Peyer's patch (tissue), 4 donors: ENCODE results near the gene DNAH3.

Experiments used
- CTCF ChIP-seq, 6 experiments: fragments of 450-650 bp in 4 of 6; fragments of 200-600 bp in 2 of 6; sonication (generic) in 1 of 6; IDR thresholded peaks; one replicate each; pipeline ENCODE4 v1.5.1; 2017 to 2019; ENCODE audit warnings: antibody characterized with exemption in 6 of 6, mild to moderate bottlenecking in 3 of 6, moderate library complexity in 1 of 6
- POLR2A ChIP-seq, 2 donors: fragments of 450-650 bp; IDR thresholded peaks; one replicate each; pipeline ENCODE4 v1.5.1; 2017; ENCODE audit warnings: antibody characterized with exemption in 2 of 2, mild to moderate bottlenecking in 2 of 2, moderate library complexity in 2 of 2

GRCh38 chr16:20957153-20957552 lies 193.5 kb downstream of the DNAH3 start:
- TF ChIP-seq POLR2A (IDR thresholded peaks at IDR 0.05), result no peak
- TF ChIP-seq CTCF (IDR thresholded peaks at IDR 0.05), result no peak
